Caco-2 (cell line): ENCODE results near the gene SMIM38. TPM values are rescaled to one million over a fixed set of nuclear protein-coding genes. Genes with fewer than 3 reads are reported as not detected.

Experiments
- BruUV-seq: library from RNA; stranded (reverse); fragments of 400-500 nt; replicated peaks from 2 replicates; lab custom pipeline; 2021; lab: Mats Ljungman, UMichigan
- CTCF ChIA-PET: fragments of 300-600 bp; sonication (Branson Sonifier 250); formaldehyde crosslinking; loops from one replicate; lab custom pipeline; 2022; ENCODE audit warnings: antibody characterized with exemption; lab: Charles Lee
- POLR2A ChIA-PET: fragments of 300-600 bp; sonication (Branson Sonifier 250); formaldehyde crosslinking; loops from one replicate; lab custom pipeline; 2022; ENCODE audit warnings: antibody characterized with exemption; lab: Charles Lee
- DNase-seq, 2 experiments: peaks; one replicate each; pipeline versions ENCODE4 v3.0.0 to v3.0.0-alpha.2; 2020 to 2022
- H3K27me3 ChIP-seq: replicated peaks from 2 replicates; pipeline ENCODE4 v1.6.0; 2011; ENCODE audit warnings: low read length; ENCODE audit not compliant: control insufficient read depth, insufficient read depth
- H3K36me3 ChIP-seq: 2 replicates; pipeline ENCODE4 v1.5.1; 2011; ENCODE audit warnings: low read length; ENCODE audit not compliant: control insufficient read depth, insufficient read depth
- H3K4me1 ChIP-seq: fragments of 250-450 bp; sonication (Bioruptor Pico); 2 replicates; pipeline ENCODE4 v1.5.1; 2020; ENCODE audit warnings: mild to moderate bottlenecking
- H3K4me3 ChIP-seq: 2 replicates; pipeline ENCODE4 v1.5.1; 2011; ENCODE audit warnings: low read depth, mild to moderate bottlenecking, control low read depth, low read length
- H3K9me3 ChIP-seq: fragments of 250-450 bp; sonication (Bioruptor Pico); 2 replicates; pipeline ENCODE4 v1.5.1; 2020; ENCODE audit warnings: mild to moderate bottlenecking, moderate library complexity
- H3K27ac Mint-ChIP-seq: one replicate; pipeline ENCODE4 v1.8.0; 2022; ENCODE audit warnings: mixed read lengths; ENCODE audit not compliant: unreplicated experiment
- H3K27me3 Mint-ChIP-seq: one replicate; pipeline ENCODE4 v1.8.0; 2022; ENCODE audit warnings: mixed read lengths; ENCODE audit not compliant: insufficient read depth, unreplicated experiment
- H3K36me3 Mint-ChIP-seq: one replicate; pipeline ENCODE4 v1.8.0; 2022; ENCODE audit warnings: mild to moderate bottlenecking, mixed read lengths; ENCODE audit not compliant: insufficient read depth, unreplicated experiment
- H3K4me1 Mint-ChIP-seq: one replicate; pipeline ENCODE4 v1.8.0; 2022; ENCODE audit warnings: low read depth, mixed read lengths; ENCODE audit not compliant: unreplicated experiment
- H3K4me3 Mint-ChIP-seq: one replicate; pipeline ENCODE4 v1.8.0; 2022; ENCODE audit warnings: mild to moderate bottlenecking, moderate library complexity, mixed read lengths; ENCODE audit not compliant: unreplicated experiment
- H3K9me3 Mint-ChIP-seq: one replicate; pipeline ENCODE4 v1.8.0; 2022; ENCODE audit warnings: mixed read lengths; ENCODE audit not compliant: unreplicated experiment
- CTCF ChIP-seq, 2 experiments: fragments of 200-600 bp in 1 of 2; IDR thresholded peaks; 1 replicate in 1 of 2; 2 replicates in 1 of 2; pipeline versions ENCODE4 v1.5.1 to v1.8.0; 2011 to 2022; ENCODE audit warnings: antibody characterized with exemption in 1 of 2, control low read depth in 1 of 2, inconsistent platforms in 1 of 2, low read depth in 1 of 2, low read length in 1 of 2, mild to moderate bottlenecking in 1 of 2, moderate library complexity in 1 of 2; ENCODE audit not compliant: insufficient read depth in 1 of 2, severe bottlenecking in 1 of 2, unreplicated experiment in 1 of 2
- intact Hi-C: fragments of 100-400 bp; cut with micrococcal nuclease; formaldehyde crosslinking; loops from one replicate; pipeline ENCODE4 v1.10.0; 2022; ENCODE audit not compliant: unreplicated experiment
- total RNA-seq: library from RNA; stranded (reverse); gene quantifications from 2 replicates; pipeline ENCODE4 v1.2.3, GENCODE V29; 2022

SMIM38 gene
- total RNA-seq, 1 experiment from 2014 or later, result 0.66 TPM

- no peak overlapping the region for H3K4me3 ChIP-seq
- Mint-ChIP-seq H3K4me1 (no peaks in the 10 kb centered on the region), H3K27ac (no peak overlapping the region), H3K4me3 (no peak overlapping the region), H3K9me3 (peaks cover 12% of the 10 kb centered on the region), H3K27me3 (no peaks in the 10 kb centered on the region), H3K36me3 (no peaks in the 10 kb centered on the region)
- POLR2A ChIA-PET, result no interaction called here
- H3K36me3 ChIP-seq, result no peaks in the 10 kb centered on the region
- CTCF ChIA-PET, result no interaction called here
- no TSS peak for BruUV-seq
- TF ChIP-seq CTCF (IDR thresholded peaks at IDR 0.05; ENCODE audit: insufficient read depth in 1 of 2, low read depth in 1 of 2, low read length in 1 of 2, severe bottlenecking in 1 of 2, unreplicated experiment in 1 of 2), result no peak
- no peaks in the 10 kb centered on the region for H3K4me1 ChIP-seq
- peaks cover 20% of the 10 kb centered on the region for H3K9me3 ChIP-seq
- no peak for DNase-seq
- no peaks in the 10 kb centered on the region for H3K27me3 ChIP-seq
- intact Hi-C loops, result no loop called here
These were observed 24.5 kb downstream of the SMIM38 start for GRCh38 chr11:69180226-69180625.

GRCh38 chr11:69180726-69181125, 25.0 kb downstream of the SMIM38 start:
- no peaks in the 10 kb centered on the region for H3K27me3 ChIP-seq
- no peak for TF ChIP-seq CTCF (IDR thresholded peaks at IDR 0.05; ENCODE audit: insufficient read depth in 1 of 2, low read depth in 1 of 2, low read length in 1 of 2, severe bottlenecking in 1 of 2, unreplicated experiment in 1 of 2)
- CTCF ChIA-PET, result no interaction called here
- DNase-seq, result no peak
- no peaks in the 10 kb centered on the region for H3K4me1 ChIP-seq
- no peaks in the 10 kb centered on the region for H3K36me3 ChIP-seq
- Mint-ChIP-seq H3K9me3 (peaks cover 12% of the 10 kb centered on the region), H3K4me1 (no peaks in the 10 kb centered on the region), H3K27me3 (no peaks in the 10 kb centered on the region), H3K27ac (no peak overlapping the region), H3K36me3 (no peaks in the 10 kb centered on the region), H3K4me3 (no peak overlapping the region)
- H3K4me3 ChIP-seq, result no peak overlapping the region
- intact Hi-C loops, result no loop called here
- H3K9me3 ChIP-seq, result peaks cover 18% of the 10 kb centered on the region
- POLR2A ChIA-PET, result no interaction called here
- BruUV-seq, result no TSS peak

GRCh38 chr11:69183613-69184012, 27.9 kb downstream of the SMIM38 start:
- CTCF ChIA-PET, result no interaction called here

More at GRCh38 chr11:69183613-69184012, 27.9 kb downstream of the SMIM38 start:
- POLR2A ChIA-PET, result no interaction called here
- Histone ChIP-seq H3K4me3 (no peak overlapping the region), H3K9me3 (peaks cover 7% of the 10 kb centered on the region), H3K27me3 (no peaks in the 10 kb centered on the region), H3K4me1 (no peaks in the 10 kb centered on the region), H3K36me3 (no peaks in the 10 kb centered on the region)
- intact Hi-C loops, result no loop called here
- no peak for TF ChIP-seq CTCF (IDR thresholded peaks at IDR 0.05; ENCODE audit: insufficient read depth in 1 of 2, low read depth in 1 of 2, low read length in 1 of 2, severe bottlenecking in 1 of 2, unreplicated experiment in 1 of 2)
- Mint-ChIP-seq H3K27ac (no peak overlapping the region), H3K27me3 (no peaks in the 10 kb centered on the region), H3K36me3 (no peaks in the 10 kb centered on the region), H3K4me1 (no peaks in the 10 kb centered on the region), H3K4me3 (no peak overlapping the region), H3K9me3 (peaks cover 24% of the 10 kb centered on the region)
- DNase-seq, result no peak
- BruUV-seq, result no TSS peak
